BLaER1 treated with 17β-estradiol and CSF1 and Interleukin-3, amounts not matched to agents 10 nM and 100 nM (cell line): ENCODE data around the gene FLVCR2.

ENCODE experiments used
- H3K27ac ChIP-seq, 11 experiments: shearing (Covaris generic); formaldehyde crosslinking; 2 replicates each; pipeline ENCODE4 v1.8.1; 2022
- H3K27me3 ChIP-seq, 11 experiments: shearing (Covaris generic); formaldehyde crosslinking; 2 replicates each; pipeline ENCODE4 v1.8.1; 2022
- H3K36me3 ChIP-seq, 11 experiments: shearing (Covaris generic); formaldehyde crosslinking; 2 replicates each; pipeline ENCODE4 v1.8.1; 2022
- H3K4me1 ChIP-seq, 10 experiments: shearing (Covaris generic); formaldehyde crosslinking; 2 replicates each; pipeline ENCODE4 v1.8.1; 2022
- H3K4me2 ChIP-seq, 11 experiments: shearing (Covaris generic); formaldehyde crosslinking; 2 replicates each; pipeline ENCODE4 v1.8.1; 2022
- H3K4me3 ChIP-seq, 10 experiments: shearing (Covaris generic); formaldehyde crosslinking; 2 replicates each; pipeline ENCODE4 v1.8.1; 2022
- H3K9ac ChIP-seq, 11 experiments: shearing (Covaris generic); formaldehyde crosslinking; 2 replicates each; pipeline ENCODE4 v1.8.1; 2022
- H3K9me3 ChIP-seq, 11 experiments: shearing (Covaris generic); formaldehyde crosslinking; replicated peaks in 1 of 11; 2 replicates each; pipeline ENCODE4 v1.8.1; 2022
- H4K20me1 ChIP-seq, 11 experiments: shearing (Covaris generic); formaldehyde crosslinking; 2 replicates each; pipeline ENCODE4 v1.8.1; 2022
- Cebpa-rat ChIP-seq, 11 experiments: shearing (Covaris generic); IDR thresholded peaks; 2 replicates each; pipeline ENCODE4 v1.8.1; 2022

Gene FLVCR2

GRCh38 chr14:75578102-75578785 is at the start of gene FLVCR2:
Gene FLVCR2, plus strand, starts transcription at chr14:75578620. Its CDS starts 353 bp downstream, at chr14:75578973.
- TF ChIP-seq Cebpa-rat (IDR thresholded peaks at IDR 0.05) = no peak
- peak within 1 kb of the TSS in 8 of 11 experiments; percentile 1 to 63 (median 42); a peak in 13 of 22 replicates for H3K27ac ChIP-seq
- no peaks in the 10 kb centered on the region for H3K27me3 ChIP-seq
- H3K9ac ChIP-seq = peak within 1 kb of the TSS; percentile 43 to 78 (median 71); a peak in 21 of 22 replicates
- H3K4me1 ChIP-seq = peaks cover 28 to 48% (median 36%) of the 10 kb centered on the region in 10 experiments
- H3K4me3 ChIP-seq = peak within 1 kb of the TSS; percentile 52 to 77 (median 64)
- peaks cover 0 to 8% (median 0%) of the 10 kb centered on the region in 11 experiments; a peak in 3 of 22 replicates for H3K9me3 ChIP-seq
- H3K4me2 ChIP-seq = peak within 1 kb of the TSS; percentile 97 to 100 (median 99)
- peaks cover 0 to 13% (median 0%) of the 10 kb centered on the region in 11 experiments; a peak in 2 of 22 replicates for H4K20me1 ChIP-seq
- no peaks in the 10 kb centered on the region for H3K36me3 ChIP-seq

DNA sequence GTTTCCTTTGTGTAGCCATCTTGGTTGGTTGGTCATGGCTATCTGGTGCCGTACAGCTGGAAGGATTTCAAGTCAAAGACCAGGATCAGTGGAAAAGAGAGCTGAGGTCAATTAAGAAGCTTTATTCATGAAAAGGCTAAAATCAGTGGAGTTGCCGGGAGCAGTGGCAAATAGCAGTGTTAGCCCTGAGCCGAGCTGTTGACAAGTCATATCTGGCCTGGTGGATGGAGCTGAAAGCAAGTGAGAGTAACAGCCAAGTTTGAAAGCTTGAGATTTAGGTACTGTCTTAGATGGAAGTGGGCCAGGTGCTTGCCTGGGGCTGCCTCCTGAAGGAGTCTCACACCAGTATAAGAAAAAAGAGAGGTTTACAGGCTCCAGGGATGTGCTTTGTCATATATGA is 47.2 kb upstream of the FLVCR2 start:
- H3K27ac ChIP-seq = no peak overlapping the region
- H4K20me1 ChIP-seq = peaks cover 0 to 99% (median 1%) of the 10 kb centered on the region in 11 experiments; a peak in 7 of 22 replicates

GRCh38 chr14:75531660-75532317 is 46.6 kb upstream of the FLVCR2 start:
- Histone ChIP-seq H3K4me2 (peak overlapping the region in 2 of 11 experiments; percentile 15 to 47; a peak in 3 of 22 replicates), H3K27me3 (no peaks in the 10 kb centered on the region), H3K27ac (no peak overlapping the region), H3K9me3 (peaks cover 0 to 4% (median 0%) of the 10 kb centered on the region in 11 experiments; a peak in 1 of 22 replicates), H3K4me1 (peaks cover 0 to 42% (median 0%) of the 10 kb centered on the region in 10 experiments; a peak in 5 of 20 replicates), H3K9ac (no peak overlapping the region), H3K36me3 (peaks cover 0 to 100% (median 14%) of the 10 kb centered on the region in 11 experiments; a peak in 14 of 22 replicates), H4K20me1 (peaks cover 0 to 98% (median 3%) of the 10 kb centered on the region in 11 experiments; a peak in 7 of 22 replicates), H3K4me3 (no peak overlapping the region)
- TF ChIP-seq Cebpa-rat (IDR thresholded peaks at IDR 0.05) = no peak

More for the DNA sequence above, 47.2 kb upstream of the FLVCR2 start:
- Histone ChIP-seq H3K4me3 (no peak overlapping the region), H3K36me3 (peaks cover 0 to 100% (median 19%) of the 10 kb centered on the region in 11 experiments; a peak in 14 of 22 replicates), H3K9ac (no peak overlapping the region), H3K4me2 (peak overlapping the region in 2 of 11 experiments; percentile 15 to 47; a peak in 3 of 22 replicates), H3K27me3 (no peaks in the 10 kb centered on the region), H3K9me3 (peaks cover 0 to 4% (median 0%) of the 10 kb centered on the region in 11 experiments; a peak in 1 of 22 replicates), H3K4me1 (peaks cover 0 to 48% (median 0%) of the 10 kb centered on the region in 10 experiments; a peak in 6 of 20 replicates)
- no peak for TF ChIP-seq Cebpa-rat (IDR thresholded peaks at IDR 0.05)

GRCh38 chr14:75533791-75534555 is 44.4 kb upstream of the FLVCR2 start:
- no peak overlapping the region for H3K4me3 ChIP-seq
- H3K4me2 ChIP-seq = peak overlapping the region in 2 of 11 experiments; percentile 7 to 12; a peak in 1 of 22 replicates
- H3K4me1 ChIP-seq = peaks cover 0 to 40% (median 0%) of the 10 kb centered on the region in 10 experiments; a peak in 6 of 20 replicates
- peaks cover 0 to 100% (median 0%) of the 10 kb centered on the region in 11 experiments; a peak in 10 of 22 replicates for H3K36me3 ChIP-seq
- TF ChIP-seq Cebpa-rat (IDR thresholded peaks at IDR 0.05) = no peak
- H3K27me3 ChIP-seq = no peaks in the 10 kb centered on the region
- H3K9ac ChIP-seq = no peak overlapping the region
- H3K9me3 ChIP-seq = 0 out of 22 replicates have a peak, but pooled peaks cover 0 to 4% (median 0%) of the 10 kb centered on the region in 11 experiments
- no peak overlapping the region for H3K27ac ChIP-seq
- H4K20me1 ChIP-seq = peaks cover 0 to 83% (median 3%) of the 10 kb centered on the region in 11 experiments; a peak in 6 of 22 replicates

DNA sequence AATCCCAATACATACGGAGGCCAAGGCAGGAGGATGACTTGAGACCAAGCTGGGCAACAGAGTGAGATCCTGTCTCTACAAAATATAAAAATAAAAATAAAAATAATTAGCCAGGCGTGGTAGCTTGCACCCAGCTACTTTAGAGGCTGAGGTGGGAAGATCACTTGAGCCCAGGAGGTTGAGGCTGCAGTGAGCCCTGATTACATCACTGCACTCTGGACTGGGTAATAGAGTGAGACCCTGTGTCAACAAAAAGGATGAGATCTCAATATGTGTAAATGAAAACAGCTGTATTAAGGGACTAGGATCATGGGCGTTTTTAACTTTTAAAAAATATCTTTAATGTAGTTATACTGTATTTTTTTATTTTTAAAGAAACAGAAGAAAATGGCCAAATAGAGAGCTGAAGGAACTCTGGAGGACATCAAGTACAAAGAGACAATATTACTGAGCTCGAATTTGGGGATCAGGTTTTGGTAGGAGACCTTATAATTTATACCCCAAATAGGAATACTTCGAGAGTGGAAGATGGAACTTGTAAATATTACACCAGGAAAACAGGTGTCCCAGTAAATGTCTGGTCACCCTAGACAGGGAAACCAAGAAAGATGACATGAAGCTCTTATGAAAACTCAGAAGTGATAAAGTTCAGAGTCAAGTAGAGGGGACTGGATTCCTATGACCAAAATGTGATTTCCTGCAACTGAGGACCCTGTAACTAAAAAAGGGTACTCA is 43.1 kb upstream of the FLVCR2 start:
- no peak overlapping the region for H3K4me3 ChIP-seq
- H3K27me3 ChIP-seq = no peaks in the 10 kb centered on the region
- H3K9ac ChIP-seq = no peak overlapping the region
- peaks cover 0 to 69% (median 3%) of the 10 kb centered on the region in 11 experiments; a peak in 6 of 22 replicates for H4K20me1 ChIP-seq
- H3K4me1 ChIP-seq = peaks cover 0 to 54% (median 0%) of the 10 kb centered on the region in 10 experiments; a peak in 6 of 20 replicates
- TF ChIP-seq Cebpa-rat (IDR thresholded peaks at IDR 0.05) = no peak
- no peaks in the 10 kb centered on the region for H3K9me3 ChIP-seq
- H3K27ac ChIP-seq = no peak overlapping the region
- peaks cover 0 to 99% (median 0%) of the 10 kb centered on the region in 11 experiments; a peak in 9 of 22 replicates for H3K36me3 ChIP-seq
- no peak overlapping the region for H3K4me2 ChIP-seq

DNA sequence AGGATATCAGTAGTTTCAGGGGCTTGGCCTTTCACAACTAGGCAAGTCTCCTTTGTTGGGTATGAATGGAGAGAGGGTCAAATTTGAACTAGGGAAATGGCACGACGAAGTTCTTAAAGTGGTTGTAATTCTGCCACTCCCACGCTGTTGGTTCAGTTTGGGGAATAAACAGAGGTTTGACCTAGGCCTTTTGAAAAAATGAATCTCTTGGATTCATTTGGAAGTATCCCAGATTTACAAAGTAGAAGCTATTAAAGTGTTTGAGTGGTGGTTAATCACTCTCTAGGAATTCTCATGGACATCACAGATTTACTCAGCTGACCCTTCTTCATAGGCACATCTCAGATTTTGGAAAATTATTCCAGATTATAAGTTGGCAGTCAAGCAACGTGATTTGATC is 41.3 kb upstream of the FLVCR2 start:
- H3K4me1 ChIP-seq = peaks cover 4 to 65% (median 5%) of the 10 kb centered on the region in 10 experiments

DNA sequence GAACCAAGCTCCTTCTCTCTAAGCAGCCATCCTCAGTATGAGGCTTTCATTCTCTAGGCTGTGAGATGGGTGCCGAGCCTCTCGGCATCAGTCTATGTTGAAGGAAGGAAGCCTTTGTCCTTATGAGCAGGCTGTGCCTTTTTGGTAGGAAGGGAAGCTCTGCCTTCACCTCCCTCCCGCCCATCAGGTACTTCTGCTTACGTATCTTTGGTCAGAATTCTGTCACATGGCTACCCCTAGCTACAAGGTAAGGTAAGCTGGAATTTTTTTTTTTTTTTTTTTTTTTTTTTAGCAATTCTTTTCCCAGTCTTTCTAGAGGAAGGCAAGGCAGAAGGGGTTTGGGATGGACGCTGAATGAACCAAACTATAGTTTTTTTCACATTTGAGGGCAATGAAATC is 39.3 kb upstream of the FLVCR2 start:
- Histone ChIP-seq H3K4me3 (no peak overlapping the region), H3K9me3 (no peaks in the 10 kb centered on the region), H4K20me1 (peaks cover 0 to 44% (median 3%) of the 10 kb centered on the region in 11 experiments; a peak in 4 of 22 replicates), H3K27me3 (no peaks in the 10 kb centered on the region), H3K4me1 (peaks cover 21 to 70% (median 23%) of the 10 kb centered on the region in 10 experiments), H3K36me3 (peaks cover 0 to 72% (median 0%) of the 10 kb centered on the region in 11 experiments; a peak in 8 of 22 replicates), H3K9ac (peak overlapping the region in 1 of 11 experiments; percentile 39; a peak in 2 of 22 replicates), H3K27ac (peak overlapping the region in 2 of 11 experiments; percentile 2 to 87; a peak in 2 of 22 replicates), H3K4me2 (peak overlapping the region in 3 of 11 experiments; percentile 85 to 86 (median 86); a peak in 6 of 22 replicates)
- no peak for TF ChIP-seq Cebpa-rat (IDR thresholded peaks at IDR 0.05)

More for the DNA sequence above, 41.3 kb upstream of the FLVCR2 start:
- Histone ChIP-seq H3K36me3 (peaks cover 0 to 92% (median 0%) of the 10 kb centered on the region in 11 experiments; a peak in 8 of 22 replicates), H3K27ac (no peak overlapping the region; a peak in 1 of 22 replicates), H3K9ac (no peak overlapping the region), H3K27me3 (no peaks in the 10 kb centered on the region), H3K9me3 (no peaks in the 10 kb centered on the region), H3K4me3 (no peak overlapping the region), H4K20me1 (peaks cover 0 to 52% (median 3%) of the 10 kb centered on the region in 11 experiments; a peak in 6 of 22 replicates), H3K4me2 (no peak overlapping the region)
- no peak for TF ChIP-seq Cebpa-rat (IDR thresholded peaks at IDR 0.05)
